ENCODE results near the gene SLC39A12.

Gene SLC39A12

GRCh38 chr10:18043148-18044006, 91.7 kb downstream of the SLC39A12 start:
- no peaks in the 10 kb centered on the region for H3K36me3 ChIP-seq (ENCODE audit: low read length)
- H3K9me2 ChIP-seq (replicated peaks; ENCODE audit: insufficient read depth, low read length): no peaks in the 10 kb centered on the region
- no peak overlapping the region for H3K27ac ChIP-seq (ENCODE audit: low read depth, low read length)
- H2AFZ ChIP-seq (ENCODE audit: low read depth, low read length, severe bottlenecking): no peak overlapping the region
- H3K9me3 ChIP-seq (ENCODE audit: insufficient read depth, low read length): no peaks in the 10 kb centered on the region
- H3K27me3 ChIP-seq (ENCODE audit: low read length): no peaks in the 10 kb centered on the region
- no peak overlapping the region for H3K4me2 ChIP-seq (ENCODE audit: low read depth, low read length, poor library complexity, severe bottlenecking)
- H4K20me1 ChIP-seq (ENCODE audit: low read depth, low read length): no peaks in the 10 kb centered on the region
- no peak overlapping the region for H3K9ac ChIP-seq (ENCODE audit: low read length)
- H3K79me2 ChIP-seq (ENCODE audit: insufficient read depth, low read length): no peaks in the 10 kb centered on the region
- TF ChIP-seq CTCF (IDR thresholded peaks at IDR 0.05; ENCODE audit: insufficient read depth, low read length, poor library complexity, severe bottlenecking): no peak
- no peak for TF ChIP-seq EZH2phosphoT487 (conservative IDR thresholded peaks at IDR 0.05; ENCODE audit: low read length)
- H3K4me3 ChIP-seq (ENCODE audit: insufficient read depth, low read length, poor library complexity, severe bottlenecking): no peak overlapping the region
- no peaks in the 10 kb centered on the region for H3F3A ChIP-seq (ENCODE audit: insufficient read depth)

- Histone ChIP-seq H3K9ac (ENCODE audit: low read length) (no peak overlapping the region), H3K4me2 (ENCODE audit: low read depth, low read length, poor library complexity, severe bottlenecking) (no peak overlapping the region)
- TF ChIP-seq CTCF (IDR thresholded peaks at IDR 0.05; ENCODE audit: insufficient read depth, low read length, poor library complexity, severe bottlenecking) (no peak), EZH2phosphoT487 (conservative IDR thresholded peaks at IDR 0.05; ENCODE audit: low read length) (no peak)
Measured at GRCh38 chr10:18044976-18045720, 93.4 kb downstream of the SLC39A12 start.

GRCh38 chr10:18056583-18056982, 104.9 kb downstream of the SLC39A12 start:
- no peak for TF ChIP-seq EZH2phosphoT487 (conservative IDR thresholded peaks at IDR 0.05; ENCODE audit: low read length)
- TF ChIP-seq CTCF (IDR thresholded peaks at IDR 0.05; ENCODE audit: insufficient read depth, low read length, poor library complexity, severe bottlenecking): no peak
- no peaks in the 10 kb centered on the region for H4K20me1 ChIP-seq (ENCODE audit: low read depth, low read length)
- no peaks in the 10 kb centered on the region for H3K9me3 ChIP-seq (ENCODE audit: insufficient read depth, low read length)
- H3K27me3 ChIP-seq (ENCODE audit: low read length): no peaks in the 10 kb centered on the region
- no peak overlapping the region for H3K9ac ChIP-seq (ENCODE audit: low read length)
- H3K4me2 ChIP-seq (ENCODE audit: low read depth, low read length, poor library complexity, severe bottlenecking): no peak overlapping the region
- H3K4me3 ChIP-seq (ENCODE audit: insufficient read depth, low read length, poor library complexity, severe bottlenecking): no peak overlapping the region
- H3K79me2 ChIP-seq (ENCODE audit: insufficient read depth, low read length): no peaks in the 10 kb centered on the region
- H3K36me3 ChIP-seq (ENCODE audit: low read length): no peaks in the 10 kb centered on the region
- no peaks in the 10 kb centered on the region for H3F3A ChIP-seq (ENCODE audit: insufficient read depth)
- no peak overlapping the region for H3K27ac ChIP-seq (ENCODE audit: low read depth, low read length)
- no peak overlapping the region for H2AFZ ChIP-seq (ENCODE audit: low read depth, low read length, severe bottlenecking)
- H3K9me2 ChIP-seq (replicated peaks; ENCODE audit: insufficient read depth, low read length): no peaks in the 10 kb centered on the region

More at GRCh38 chr10:18044976-18045720, 93.4 kb downstream of the SLC39A12 start:
- Histone ChIP-seq H4K20me1 (ENCODE audit: low read depth, low read length) (no peaks in the 10 kb centered on the region), H3K36me3 (ENCODE audit: low read length) (no peaks in the 10 kb centered on the region), H3K4me3 (ENCODE audit: insufficient read depth, low read length, poor library complexity, severe bottlenecking) (no peak overlapping the region), H2AFZ (ENCODE audit: low read depth, low read length, severe bottlenecking) (no peak overlapping the region), H3F3A (ENCODE audit: insufficient read depth) (no peaks in the 10 kb centered on the region), H3K9me3 (ENCODE audit: insufficient read depth, low read length) (no peaks in the 10 kb centered on the region), H3K79me2 (ENCODE audit: insufficient read depth, low read length) (no peaks in the 10 kb centered on the region), H3K27ac (ENCODE audit: low read depth, low read length) (no peak overlapping the region), H3K9me2 (replicated peaks; ENCODE audit: insufficient read depth, low read length) (no peaks in the 10 kb centered on the region), H3K27me3 (ENCODE audit: low read length) (no peaks in the 10 kb centered on the region)

All from SU-DHL-6 (cell line).